Lower leg skin (tissue), 4 donors: ENCODE measurements around the gene DSCAML1. TPM values are rescaled to one million over a fixed set of nuclear protein-coding genes. Genes with fewer than 3 reads are reported as not detected.

Source experiments
- DNase-seq, 2 donors: peaks; one replicate each; pipeline ENCODE4 v3.0.0-alpha.2; 2019; ENCODE audit warnings: low spot score in 2 of 2
- H3K4me3 ChIP-seq: fragments of 200-600 bp; sonication (generic); 2 replicates; pipeline ENCODE4 v1.5.1; 2017; ENCODE audit warnings: mild to moderate bottlenecking, low read depth; ENCODE audit not compliant: poor library complexity, severe bottlenecking
- POLR2A ChIP-seq, 2 donors: fragments of 450-650 bp; IDR thresholded peaks; one replicate each; pipeline ENCODE4 v1.6.1; 2016 to 2017; ENCODE audit warnings: antibody characterized with exemption in 2 of 2, mild to moderate bottlenecking in 1 of 2, moderate library complexity in 1 of 2
- WGBS, 2 donors: methylation state at CpG; one replicate each; pipeline ENCODE4 v1.1.5; 2018; 5-methylcytosine and 5-hydroxymethylcytosine counted together
- intact Hi-C: fragments of 100-400 bp; cut with DNase I; formaldehyde crosslinking; loops from one replicate; pipeline ENCODE4 v1.15.0; 2023; ENCODE audit warnings: low total_unique reads
- total RNA-seq, 4 donors: library from RNA; depleted of rRNA; stranded (reverse); fragments of >200 nt; gene quantifications; one replicate each; pipeline ENCODE4 v1.1.0, GENCODE V29; 2016
- TF ChIP-seq, protein P1 (sequence below), 3 donors: fragments of 450-650 bp; IDR thresholded peaks; one replicate each; pipeline ENCODE4 v1.5.1; 2016; ENCODE audit warnings: antibody characterized with exemption in 3 of 3, mild to moderate bottlenecking in 3 of 3, moderate library complexity in 2 of 3

The DSCAML1 gene
- total RNA-seq, 4 donors from 2014 or later = 0.07 to 0.13 (median 0.08) TPM

DNA sequence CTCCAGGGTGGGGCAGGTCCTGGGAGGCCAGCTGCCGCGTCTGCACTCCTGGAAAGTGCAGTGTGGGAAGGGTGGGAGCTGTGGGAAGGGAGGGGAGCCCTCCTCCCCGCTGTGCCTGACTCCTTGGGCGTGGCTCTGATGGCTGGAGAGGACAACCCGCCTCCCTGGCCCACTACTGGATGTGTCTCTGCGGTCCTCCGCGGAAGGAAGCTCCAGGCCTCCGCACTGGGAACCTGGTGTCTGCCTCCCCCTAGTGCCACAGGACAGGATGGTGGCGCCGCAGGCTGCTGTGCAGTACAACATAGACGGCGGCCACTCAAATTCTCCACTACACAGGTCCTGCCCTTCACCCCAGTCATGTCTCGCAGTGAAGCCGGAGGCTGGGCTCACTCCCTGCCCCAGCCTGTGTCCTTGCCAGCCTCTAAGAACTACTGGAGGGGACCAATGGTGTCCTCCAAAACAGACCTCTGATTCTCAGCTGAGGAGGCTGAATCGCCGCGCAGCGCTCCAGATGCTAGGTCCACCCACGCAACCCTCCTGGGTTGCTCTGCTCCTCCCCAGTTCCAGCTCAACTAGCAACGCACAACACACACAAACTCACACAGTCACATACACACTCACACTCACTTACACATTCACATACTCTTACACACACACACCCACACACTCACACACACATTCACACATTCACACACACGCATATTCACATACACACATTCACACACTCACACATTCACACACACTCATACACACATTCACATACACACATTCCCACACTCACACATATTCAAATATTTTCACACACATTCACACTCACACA is 12.4 kb upstream of the DSCAML1 start:
- TF ChIP-seq, protein P1, sequence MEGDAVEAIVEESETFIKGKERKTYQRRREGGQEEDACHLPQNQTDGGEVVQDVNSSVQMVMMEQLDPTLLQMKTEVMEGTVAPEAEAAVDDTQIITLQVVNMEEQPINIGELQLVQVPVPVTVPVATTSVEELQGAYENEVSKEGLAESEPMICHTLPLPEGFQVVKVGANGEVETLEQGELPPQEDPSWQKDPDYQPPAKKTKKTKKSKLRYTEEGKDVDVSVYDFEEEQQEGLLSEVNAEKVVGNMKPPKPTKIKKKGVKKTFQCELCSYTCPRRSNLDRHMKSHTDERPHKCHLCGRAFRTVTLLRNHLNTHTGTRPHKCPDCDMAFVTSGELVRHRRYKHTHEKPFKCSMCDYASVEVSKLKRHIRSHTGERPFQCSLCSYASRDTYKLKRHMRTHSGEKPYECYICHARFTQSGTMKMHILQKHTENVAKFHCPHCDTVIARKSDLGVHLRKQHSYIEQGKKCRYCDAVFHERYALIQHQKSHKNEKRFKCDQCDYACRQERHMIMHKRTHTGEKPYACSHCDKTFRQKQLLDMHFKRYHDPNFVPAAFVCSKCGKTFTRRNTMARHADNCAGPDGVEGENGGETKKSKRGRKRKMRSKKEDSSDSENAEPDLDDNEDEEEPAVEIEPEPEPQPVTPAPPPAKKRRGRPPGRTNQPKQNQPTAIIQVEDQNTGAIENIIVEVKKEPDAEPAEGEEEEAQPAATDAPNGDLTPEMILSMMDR (IDR thresholded peaks at IDR 0.05) = no peak
- no peak for TF ChIP-seq POLR2A (IDR thresholded peaks at IDR 0.05)
- no peak overlapping the region for H3K4me3 ChIP-seq
- peak in 1 of 2 donors; percentile 53 for DNase-seq
- intact Hi-C loops = no loop called here
- WGBS, 2 donors = 23 to 24% methylated on average over 22 of the region's 22 CpGs

DNA sequence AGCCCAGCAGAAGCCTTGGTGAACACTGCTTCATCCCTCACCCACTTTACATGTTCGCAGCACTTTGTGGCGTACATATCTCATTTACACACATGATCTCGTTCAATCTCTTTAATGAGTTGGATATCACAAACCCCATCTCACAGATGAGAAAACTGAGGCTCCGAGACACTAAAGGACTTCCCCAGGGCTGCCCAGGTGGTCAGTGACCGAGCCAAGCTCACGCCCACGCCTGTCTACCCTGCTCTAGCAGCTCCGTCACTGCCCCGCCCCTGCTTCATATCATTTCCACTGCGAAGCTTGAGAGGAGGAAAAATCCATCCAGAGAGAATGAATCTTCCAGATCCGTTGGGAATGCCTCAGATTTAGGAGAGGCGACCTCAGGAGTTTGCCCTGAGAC is 11.8 kb upstream of the DSCAML1 start:
- no peak for DNase-seq
- intact Hi-C loops = no loop called here
- no peak overlapping the region for H3K4me3 ChIP-seq
- 49 to 57% methylated on average over 12 of the region's 12 CpGs for WGBS, 2 donors
- TF ChIP-seq, protein P1 (IDR thresholded peaks at IDR 0.05) = no peak
- TF ChIP-seq POLR2A (IDR thresholded peaks at IDR 0.05) = no peak

DNA sequence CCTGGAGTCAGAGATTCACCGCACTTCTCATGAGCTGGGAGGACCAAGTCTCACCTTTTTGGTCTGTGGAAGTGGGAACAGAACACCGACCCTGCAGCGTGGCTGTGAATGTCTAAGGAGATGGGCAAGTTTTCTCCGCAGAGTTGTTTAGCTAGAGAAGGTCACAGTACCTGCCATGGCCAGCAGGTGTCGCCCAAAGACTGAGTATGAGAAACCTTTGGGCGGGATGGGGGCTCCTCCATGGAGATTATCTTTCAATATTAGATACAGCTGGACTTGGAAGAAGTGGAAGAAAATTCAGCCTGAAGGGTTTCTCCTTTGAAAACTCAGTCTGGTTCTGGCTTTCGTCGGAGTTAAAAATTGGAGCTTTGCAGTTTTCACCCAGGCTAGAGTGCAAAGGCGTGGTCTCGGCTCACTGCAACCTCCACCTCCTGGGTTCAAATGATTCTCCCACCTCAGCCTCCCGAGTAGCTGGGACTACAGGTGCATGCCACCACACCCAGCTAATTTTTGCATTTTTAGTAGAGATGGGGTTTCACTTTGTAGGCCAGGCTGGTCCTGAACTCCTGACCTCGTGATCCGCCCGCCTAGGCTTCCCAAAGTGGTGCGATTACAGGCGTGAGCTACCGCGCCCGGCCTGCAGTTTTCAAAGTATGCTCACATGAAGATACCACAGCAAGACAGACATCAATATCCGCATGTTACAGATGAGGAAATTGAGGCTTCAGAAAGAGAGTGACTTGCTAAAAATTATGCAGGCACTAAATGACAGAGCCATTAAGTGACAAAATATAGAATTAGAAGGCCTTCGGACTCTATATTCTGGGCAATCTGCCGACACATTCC is 10.7 kb upstream of the DSCAML1 start:
- 49 to 57% methylated on average over 22 of the region's 22 CpGs for WGBS, 2 donors
- intact Hi-C loops = no loop called here
- DNase-seq = peak; percentile 71 to 95
- no peak overlapping the region for H3K4me3 ChIP-seq
- TF ChIP-seq, protein P1 (IDR thresholded peaks at IDR 0.05) = peak in 1 of 3 donors; percentile 64
- no peak for TF ChIP-seq POLR2A (IDR thresholded peaks at IDR 0.05)

DNA sequence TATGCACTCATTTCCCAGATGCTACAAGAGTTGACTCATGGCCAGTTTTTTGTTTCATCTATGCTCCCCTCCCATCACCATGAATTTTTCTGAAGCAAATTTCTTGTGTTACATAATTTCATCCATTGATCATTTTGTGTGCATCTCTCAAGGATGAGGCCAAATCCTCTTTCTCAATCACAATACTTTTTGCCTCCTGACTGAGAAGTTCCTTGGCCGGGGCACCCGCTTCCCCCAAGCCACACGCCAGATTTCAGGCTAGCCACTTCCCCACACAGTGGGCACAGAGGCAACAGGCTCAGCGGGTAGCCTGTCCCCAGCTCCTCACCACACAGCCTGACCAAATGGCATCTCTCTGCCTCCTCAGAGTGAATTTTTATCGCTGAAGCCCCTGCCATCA is 9.8 kb upstream of the DSCAML1 start:
- 80 to 81% methylated on average over 5 of the region's 5 CpGs for WGBS, 2 donors
- intact Hi-C loops = no loop called here
- no peak for DNase-seq

DNA sequence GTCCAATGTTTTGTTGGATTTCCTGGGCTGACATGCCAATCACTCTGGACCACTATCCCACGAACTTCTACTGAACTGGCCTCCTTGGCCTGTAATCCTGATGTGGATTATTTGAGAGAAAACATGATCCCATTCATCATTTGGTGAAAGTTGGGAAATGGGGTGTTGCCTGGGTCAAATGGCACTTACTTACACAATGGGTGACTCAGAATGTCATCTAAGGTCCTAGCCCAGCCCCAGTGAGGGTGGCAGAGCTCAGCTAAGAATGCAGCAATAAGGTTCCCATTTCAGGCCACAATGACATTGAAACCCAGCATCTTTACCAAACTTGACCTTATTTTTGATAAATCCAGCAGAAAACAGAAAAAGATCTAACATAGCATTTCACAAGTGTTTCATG is 8.0 kb upstream of the DSCAML1 start:
- intact Hi-C loops = no loop called here
- no peak for DNase-seq
- WGBS, 2 donors = 59 to 76% methylated on average over 1 of the region's 1 CpG
- TF ChIP-seq, protein P1 (IDR thresholded peaks at IDR 0.05) = no peak
- TF ChIP-seq POLR2A (IDR thresholded peaks at IDR 0.05) = no peak
- H3K4me3 ChIP-seq = no peak overlapping the region

More for the DNA sequence above, 9.8 kb upstream of the DSCAML1 start:
- H3K4me3 ChIP-seq = no peak overlapping the region
- TF ChIP-seq, protein P1 (IDR thresholded peaks at IDR 0.05) = no peak
- TF ChIP-seq POLR2A (IDR thresholded peaks at IDR 0.05) = no peak
